ENCODE data around the gene ATP9A.

- no peak for TF ChIP-seq TAF1 (conservative IDR thresholded peaks at IDR 0.05)
- TF ChIP-seq CTCF (IDR thresholded peaks at IDR 0.05; ENCODE audit: low read depth, low read length, missing input control), result no peak
- TF ChIP-seq FOXA1 (IDR thresholded peaks at IDR 0.05), result no peak
- TF ChIP-seq EGR1 (IDR thresholded peaks at IDR 0.05; ENCODE audit: low read depth in 2 of 2), result no peak
- no peak for TF ChIP-seq HNF4G (IDR thresholded peaks at IDR 0.05)
- TF ChIP-seq MAX (IDR thresholded peaks at IDR 0.05), result no peak
- no peak for TF ChIP-seq GABPA (IDR thresholded peaks at IDR 0.05 in 1 of 2, conservative IDR thresholded peaks at IDR 0.05 in 1 of 2)
- TF ChIP-seq YY1 (IDR thresholded peaks at IDR 0.05), result no peak
- TF ChIP-seq ZBTB33 (IDR thresholded peaks at IDR 0.05), result no peak
- TF ChIP-seq NR2F2 (IDR thresholded peaks at IDR 0.05), result no peak
- no peak for TF ChIP-seq RAD21 (IDR thresholded peaks at IDR 0.05)
- TF ChIP-seq JUND (IDR thresholded peaks at IDR 0.05), result no peak
These were observed 182.2 kb downstream of the ATP9A start for GRCh38 chr20:51586005-51586440.

Data from liver (tissue), 3 donors.